HepG2 (cell line): Measurements from ENCODE around the gene MED13L. TPM values are rescaled to one million over a fixed set of nuclear protein-coding genes. Genes with fewer than 3 reads are reported as not detected.

ENCODE experiments used
- ATAC-seq: fragments of 200-7000 bp; cut with Tn5 transposase; 3 replicates; pipeline ENCODE4 v1.9.1; 2020; ENCODE audit warnings: mild to moderate bottlenecking, moderate library complexity
- BruUV-seq: library from RNA; stranded (reverse); fragments of 400-500 nt; replicated peaks from 2 replicates; lab custom pipeline; 2021; lab: Mats Ljungman, UMichigan
- CTCF ChIA-PET: fragments of 300-600 bp; formaldehyde crosslinking; extraction: SDS; loops from one replicate; lab custom pipeline; 2021; ENCODE audit warnings: low total read pairs, inconsistent platforms, low intra/inter-chr PET ratio; lab: Yijun Ruan, JAX
- POLR2A ChIA-PET: fragments of 350-600 bp; sonication (Branson Sonifier 250); formaldehyde crosslinking; loops from one replicate; lab custom pipeline; 2020; ENCODE audit warnings: antibody characterized with exemption, inconsistent platforms; lab: Yijun Ruan, JAX
- DNase-seq: peaks from one replicate; pipeline ENCODE4 v3.0.0-alpha.2; 2015; ENCODE audit warnings: low spot score
- FAIRE-seq: peaks from 3 replicates; lab custom pipeline; 2011; peaks lifted over from hg19 to GRCh38; lab: Jason Lieb, UNC
- H2AFZ ChIP-seq: one replicate; pipeline ENCODE4 v1.6.1; 2011; ENCODE audit warnings: low read length, inconsistent platforms
- H3K27ac ChIP-seq: fragments of 300-600 bp; 3 replicates; pipeline ENCODE4 v1.8.0; 2011; ENCODE audit warnings: mixed run types, mild to moderate bottlenecking, mixed read lengths, low read length, inconsistent platforms; ENCODE audit not compliant: insufficient read depth; ENCODE audit errors: extremely low read length
- H3K27me3 ChIP-seq, 2 experiments: fragments of 200-600 bp in 1 of 2; 2 replicates in 1 of 2; 3 replicates in 1 of 2; pipeline versions ENCODE4 v1.6.0 to v1.8.0; 2011; ENCODE audit warnings: low read length in 2 of 2, mild to moderate bottlenecking in 2 of 2, moderate library complexity in 2 of 2, inconsistent platforms in 1 of 2; ENCODE audit not compliant: insufficient read depth in 2 of 2, control insufficient read depth in 1 of 2
- H3K36me3 ChIP-seq, 2 experiments: fragments of 200-600 bp in 1 of 2; replicated peaks in 1 of 2; 2 replicates in 1 of 2; 3 replicates in 1 of 2; pipeline versions ENCODE4 v1.5.1 to v1.8.0; 2011; ENCODE audit warnings: low read length in 2 of 2, inconsistent platforms in 1 of 2; ENCODE audit not compliant: insufficient read depth in 2 of 2, control insufficient read depth in 1 of 2
- H3K4me1 ChIP-seq: 2 replicates; pipeline ENCODE4 v1.5.1; 2012; ENCODE audit warnings: low read length, inconsistent platforms; ENCODE audit not compliant: insufficient read depth
- H3K4me2 ChIP-seq: 2 replicates; pipeline ENCODE4 v1.6.0; 2011; ENCODE audit warnings: low read depth, low read length, inconsistent platforms
- H3K4me3 ChIP-seq, 3 experiments: fragments of 200-600 bp in 1 of 3; sonication (generic), shearing (Covaris generic) in 1 of 3; replicated peaks in 1 of 3; 2 replicates each; pipeline ENCODE4 v1.5.1; 2011 to 2016; ENCODE audit warnings: low read length in 3 of 3, inconsistent platforms in 2 of 3, low read depth in 2 of 3, mild to moderate bottlenecking in 2 of 3, control low read depth in 1 of 3, mixed read lengths in 1 of 3; ENCODE audit not compliant: insufficient read depth in 1 of 3
- H3K79me2 ChIP-seq: one replicate; pipeline ENCODE4 v1.6.1; 2011; ENCODE audit warnings: low read length, inconsistent platforms; ENCODE audit not compliant: insufficient read depth
- H3K9ac ChIP-seq: 2 replicates; pipeline ENCODE4 v1.6.0; 2011; ENCODE audit warnings: mild to moderate bottlenecking, low read depth, low read length, inconsistent platforms; ENCODE audit not compliant: insufficient read depth
- H3K9me3 ChIP-seq: 2 replicates; pipeline ENCODE4 v1.5.1; 2012; ENCODE audit warnings: mild to moderate bottlenecking, low read length
- H4K20me1 ChIP-seq: 2 replicates; pipeline ENCODE4 v1.6.0; 2011; ENCODE audit warnings: inconsistent platforms, mild to moderate bottlenecking, low read length, moderate library complexity; ENCODE audit not compliant: insufficient read depth
- ATF7-NPFF ChIP-seq: sonication (generic); formaldehyde crosslinking; IDR thresholded peaks from 2 replicates; pipeline ENCODE4 v1.8.1; 2023; ENCODE audit warnings: mild to moderate bottlenecking, low read depth, missing genetic modification reagents, moderate library complexity
- EHMT2 ChIP-seq: fragments of 200-600 bp; sonication (generic); IDR thresholded peaks from 2 replicates; pipeline ENCODE4 v1.7.0; 2017; ENCODE audit warnings: antibody characterized with exemption, low read depth, low read length, borderline replicate concordance
- ELF1 ChIP-seq: sonication (generic); formaldehyde crosslinking; IDR thresholded peaks from 2 replicates; pipeline ENCODE4 v1.4.0; 2020; ENCODE audit warnings: missing genetic modification reagents
- HMG20B ChIP-seq: conservative IDR thresholded peaks from 2 replicates; pipeline ENCODE4 v1.6.1; 2016; ENCODE audit warnings: missing genetic modification reagents, missing compliant biosample characterization
- KLF12 ChIP-seq: sonication (generic); formaldehyde crosslinking; IDR thresholded peaks from 2 replicates; pipeline ENCODE4 v1.4.0; 2020; ENCODE audit warnings: missing genetic modification reagents, borderline replicate concordance
- MAFK ChIP-seq, 2 experiments: IDR thresholded peaks in 1 of 2; conservative IDR thresholded peaks in 1 of 2; 2 replicates each; pipeline ENCODE4 v1.6.1; 2011; ENCODE audit warnings: improper control_type of control experiment in 2 of 2, low read length in 2 of 2
- MYC ChIP-seq: sonication (generic); formaldehyde crosslinking; IDR thresholded peaks from 2 replicates; pipeline ENCODE4 v1.9.0; 2021; ENCODE audit warnings: missing genetic modification reagents, borderline replicate concordance
- NFKB2 ChIP-seq: sonication (generic); formaldehyde crosslinking; IDR thresholded peaks from 2 replicates; pipeline ENCODE4 v1.4.0; 2020; ENCODE audit warnings: missing genetic modification reagents, borderline replicate concordance
- PITX1 ChIP-seq: sonication (generic); formaldehyde crosslinking; IDR thresholded peaks from 2 replicates; pipeline ENCODE4 v1.5.1; 2020; ENCODE audit warnings: mild to moderate bottlenecking, missing genetic modification reagents
- PRDM15 ChIP-seq: sonication (generic); formaldehyde crosslinking; IDR thresholded peaks from 2 replicates; pipeline ENCODE4 v1.4.0; 2020; ENCODE audit warnings: missing genetic modification reagents
- RBM39 ChIP-seq: fragments of 200-400 bp; formaldehyde crosslinking; IDR thresholded peaks from one replicate; pipeline ENCODE4 v1.6.1; 2018; ENCODE audit warnings: antibody characterized with exemption, mild to moderate bottlenecking, low read depth, low read length; ENCODE audit not compliant: poor library complexity, severe bottlenecking
- RELA ChIP-seq: sonication (generic); formaldehyde crosslinking; IDR thresholded peaks from 2 replicates; pipeline ENCODE4 v1.4.0; 2020; ENCODE audit warnings: missing genetic modification reagents
- U2AF2 ChIP-seq: fragments of 200-400 bp; formaldehyde crosslinking; IDR thresholded peaks from 2 replicates; pipeline ENCODE4 v1.6.1; 2017; ENCODE audit warnings: low read depth, mild to moderate bottlenecking, low read length
- ZBTB20 ChIP-seq: sonication (generic); formaldehyde crosslinking; IDR thresholded peaks from 2 replicates; pipeline ENCODE4 v1.8.1; 2023; ENCODE audit warnings: missing genetic modification reagents, low read depth, mild to moderate bottlenecking, borderline replicate concordance
- ZNF234 ChIP-seq: sonication (generic); formaldehyde crosslinking; conservative IDR thresholded peaks from 2 replicates; pipeline ENCODE4 v1.5.1; 2020; ENCODE audit warnings: mild to moderate bottlenecking, missing genetic modification reagents
- ZNF331 ChIP-seq: sonication (generic); formaldehyde crosslinking; IDR thresholded peaks from 2 replicates; pipeline ENCODE4 v1.4.0; 2020; ENCODE audit warnings: missing genetic modification reagents
- ZNF619 ChIP-seq: sonication (generic); formaldehyde crosslinking; IDR thresholded peaks from 2 replicates; pipeline ENCODE4 v1.4.0; 2020; ENCODE audit warnings: mild to moderate bottlenecking, missing genetic modification reagents
- ZNF879 ChIP-seq: sonication (generic); formaldehyde crosslinking; IDR thresholded peaks from 2 replicates; pipeline ENCODE4 v1.8.1; 2023; ENCODE audit warnings: missing genetic modification reagents
- in situ Hi-C: cut with HindIII; loops from 2 replicates; pipeline ENCODE4 v1.10.0; 2017; ENCODE audit warnings: low pct_unique_long_range_greater_than_20kb; ENCODE audit not compliant: extremely low pct_ligation_motif_present
- intact Hi-C: fragments of 100-400 bp; cut with micrococcal nuclease; formaldehyde crosslinking; loops from one replicate; pipeline ENCODE4 v1.10.0; 2022; ENCODE audit not compliant: unreplicated experiment
- polyA plus RNA-seq, 8 experiments: library from polyadenylated mRNA; depleted of rRNA in 3 of 8; stranded (reverse) in 7 of 8; unstranded in 1 of 8; fragments of >200 nt; fragmentation: Illumina TruSeq in 4 of 8; extraction: Trizol in 4 of 8; gene quantifications; 2 replicates each; pipeline versions ENCODE4 v1.2.1 to v1.2.3, GENCODE V29; 2011 to 2016; ENCODE audit warnings: low read depth in 4 of 8, missing spikeins in 1 of 8, mixed read lengths in 1 of 8; ENCODE audit not compliant: insufficient read depth in 1 of 8
- total RNA-seq, 5 experiments: library from RNA; depleted of rRNA; stranded (reverse); fragments of >200 nt; fragmentation: Illumina TruSeq; extraction: Trizol; gene quantifications; 2 replicates each; pipeline ENCODE4 v1.2.3, GENCODE V29; 2016; ENCODE audit warnings: low read depth in 1 of 5
- TF ChIP-seq, protein P1 (sequence below): sonication (generic); formaldehyde crosslinking; conservative IDR thresholded peaks from 2 replicates; pipeline ENCODE4 v1.4.0; 2020; ENCODE audit warnings: mild to moderate bottlenecking, missing genetic modification reagents, moderate library complexity

Gene MED13L
- total and polyA plus RNA-seq, 2 of the 13 experiments (the other 11 are each of a cell fraction or from before 2014, with no cell fraction given) = 24.8 to 38.9 TPM

- CTCF ChIA-PET = no interaction called here
Observed at GRCh38 chr12:116248930-116249329, 28.6 kb downstream of the MED13L start.

More at GRCh38 chr12:116248930-116249329, 28.6 kb downstream of the MED13L start:
- Histone ChIP-seq H3K36me3 (no peaks in the 10 kb centered on the region), H3K9me3 (no peaks in the 10 kb centered on the region), H3K27ac (no peak overlapping the region), H4K20me1 (peaks cover 11% of the 10 kb centered on the region), H3K4me3 (no peak overlapping the region), H3K27me3 (no peaks in the 10 kb centered on the region), H3K4me1 (peaks cover 30% of the 10 kb centered on the region), H2AFZ (no peak overlapping the region), H3K79me2 (peaks cover 84% of the 10 kb centered on the region), H3K9ac (no peak overlapping the region), H3K4me2 (no peak overlapping the region)
- FAIRE-seq = no peak
- TF ChIP-seq PRDM15 (no peak), U2AF2 (no peak), ZBTB20 (CRISPR knock-in tag) (no peak), ATF7-NPFF (CRISPR knock-in tag) (no peak), RELA (no peak), ZNF619 (CRISPR knock-in tag) (no peak), KLF12 (CRISPR knock-in tag) (no peak), ZNF234 (CRISPR knock-in tag) (no peak), HMG20B (CRISPR knock-in tag) (no peak), PITX1 (CRISPR knock-in tag) (no peak), ELF1 (CRISPR knock-in tag) (no peak), EHMT2 (no peak), ZNF879 (no peak), MAFK (conservative IDR thresholded peaks at IDR 0.05 in 1 of 2, IDR thresholded peaks at IDR 0.05 in 1 of 2; ENCODE audit: low read length in 2 of 2) (no peak), RBM39 (no peak), MYC (CRISPR knock-in tag) (no peak), ZNF331 (CRISPR knock-in tag) (no peak), NFKB2 (CRISPR knock-in tag) (no peak)
- TF ChIP-seq, protein P1, sequence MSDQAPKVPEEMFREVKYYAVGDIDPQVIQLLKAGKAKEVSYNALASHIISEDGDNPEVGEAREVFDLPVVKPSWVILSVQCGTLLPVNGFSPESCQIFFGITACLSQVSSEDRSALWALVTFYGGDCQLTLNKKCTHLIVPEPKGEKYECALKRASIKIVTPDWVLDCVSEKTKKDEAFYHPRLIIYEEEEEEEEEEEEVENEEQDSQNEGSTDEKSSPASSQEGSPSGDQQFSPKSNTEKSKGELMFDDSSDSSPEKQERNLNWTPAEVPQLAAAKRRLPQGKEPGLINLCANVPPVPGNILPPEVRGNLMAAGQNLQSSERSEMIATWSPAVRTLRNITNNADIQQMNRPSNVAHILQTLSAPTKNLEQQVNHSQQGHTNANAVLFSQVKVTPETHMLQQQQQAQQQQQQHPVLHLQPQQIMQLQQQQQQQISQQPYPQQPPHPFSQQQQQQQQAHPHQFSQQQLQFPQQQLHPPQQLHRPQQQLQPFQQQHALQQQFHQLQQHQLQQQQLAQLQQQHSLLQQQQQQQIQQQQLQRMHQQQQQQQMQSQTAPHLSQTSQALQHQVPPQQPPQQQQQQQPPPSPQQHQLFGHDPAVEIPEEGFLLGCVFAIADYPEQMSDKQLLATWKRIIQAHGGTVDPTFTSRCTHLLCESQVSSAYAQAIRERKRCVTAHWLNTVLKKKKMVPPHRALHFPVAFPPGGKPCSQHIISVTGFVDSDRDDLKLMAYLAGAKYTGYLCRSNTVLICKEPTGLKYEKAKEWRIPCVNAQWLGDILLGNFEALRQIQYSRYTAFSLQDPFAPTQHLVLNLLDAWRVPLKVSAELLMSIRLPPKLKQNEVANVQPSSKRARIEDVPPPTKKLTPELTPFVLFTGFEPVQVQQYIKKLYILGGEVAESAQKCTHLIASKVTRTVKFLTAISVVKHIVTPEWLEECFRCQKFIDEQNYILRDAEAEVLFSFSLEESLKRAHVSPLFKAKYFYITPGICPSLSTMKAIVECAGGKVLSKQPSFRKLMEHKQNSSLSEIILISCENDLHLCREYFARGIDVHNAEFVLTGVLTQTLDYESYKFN (CRISPR knock-in tag) = no peak
- intact Hi-C loops (no loop called here), in situ Hi-C loops (no loop called here)
- no TSS peak for BruUV-seq
- peak; percentile 42; the same call in 2 of the 3 replicates for ATAC-seq
- POLR2A ChIA-PET = no interaction called here
- DNase-seq = no peak
